GM12878 (cell line): Measurements from ENCODE around the gene LRRC14B. TPM values are rescaled to one million over a fixed set of nuclear protein-coding genes. Genes with fewer than 3 reads are reported as not detected.

Experiments used
- ATAC-seq: fragments of 200-7000 bp; cut with Tn5 transposase; 3 replicates; pipeline ENCODE4 v1.9.1; 2020; ENCODE audit warnings: mild to moderate bottlenecking, moderate library complexity
- BruUV-seq: library from RNA; stranded (reverse); fragments of 400-500 nt; replicated peaks from 2 replicates; lab custom pipeline; 2021; lab: Mats Ljungman, UMichigan
- CTCF ChIA-PET: fragments of 300-600 bp; sonication (Branson Sonifier 250); formaldehyde crosslinking; extraction: SDS; loops from one replicate; lab custom pipeline; 2021; ENCODE audit warnings: inconsistent platforms; lab: Yijun Ruan, JAX
- POLR2A ChIA-PET: fragments of 350-600 bp; formaldehyde crosslinking; extraction: SDS; loops from one replicate; lab custom pipeline; 2021; ENCODE audit warnings: inconsistent platforms; lab: Charles Lee
- RAD21 ChIA-PET: fragments of 300-600 bp; sonication (Branson Sonifier 250); formaldehyde crosslinking; loops from one replicate; lab custom pipeline; 2023; ENCODE audit warnings: antibody characterized with exemption; ENCODE audit not compliant: unreplicated experiment; lab: Charles Lee
- SMC1A ChIA-PET: fragments of 300-600 bp; sonication (Branson Sonifier 250); formaldehyde crosslinking; loops from one replicate; lab custom pipeline; 2023; ENCODE audit not compliant: unreplicated experiment, uncharacterized antibody; lab: Charles Lee
- DNase-seq: peaks from one replicate; pipeline ENCODE4 v3.0.0-alpha.2; 2011; ENCODE audit warnings: low read depth, low spot score
- FAIRE-seq: peaks from 3 replicates; lab custom pipeline; 2011; peaks lifted over from hg19 to GRCh38; lab: Jason Lieb, UNC
- H2AFZ ChIP-seq: 2 replicates; pipeline ENCODE4 v1.6.0; 2011; ENCODE audit warnings: low read depth, low read length, control low read depth; ENCODE audit not compliant: control insufficient read depth
- H3K27ac ChIP-seq: 2 replicates; pipeline ENCODE4 v1.5.1; 2011; ENCODE audit warnings: control low read depth; ENCODE audit not compliant: control insufficient read depth, insufficient read depth
- H3K27me3 ChIP-seq, 2 experiments: replicated peaks in 1 of 2; 2 replicates each; pipeline versions ENCODE4 v1.6.0 to v1.6.1; 2011; ENCODE audit warnings: low read length in 1 of 2; ENCODE audit not compliant: control insufficient read depth in 2 of 2, insufficient read depth in 2 of 2
- H3K36me3 ChIP-seq, 2 experiments: 2 replicates each; pipeline ENCODE4 v1.5.1; 2011; ENCODE audit warnings: low read length in 1 of 2; ENCODE audit not compliant: control insufficient read depth in 2 of 2, insufficient read depth in 2 of 2
- H3K4me1 ChIP-seq: 2 replicates; pipeline ENCODE4 v1.6.1; 2011; ENCODE audit warnings: mild to moderate bottlenecking, low read length, moderate library complexity, mixed read lengths; ENCODE audit not compliant: control insufficient read depth, insufficient read depth
- H3K4me2 ChIP-seq: 2 replicates; pipeline ENCODE4 v1.6.0; 2011; ENCODE audit warnings: control low read depth; ENCODE audit not compliant: control insufficient read depth, insufficient read depth
- H3K4me3 ChIP-seq: fragments of 200-600 bp; sonication (generic); 2 replicates; pipeline ENCODE4 v1.5.1; 2016
- H3K79me2 ChIP-seq: 2 replicates; pipeline ENCODE4 v1.6.0; 2011; ENCODE audit warnings: low read length; ENCODE audit not compliant: control insufficient read depth, insufficient read depth
- H3K9ac ChIP-seq: 2 replicates; pipeline ENCODE4 v1.8.0; 2011; ENCODE audit warnings: low read length, control low read depth, mixed read lengths; ENCODE audit not compliant: control insufficient read depth, insufficient read depth
- H3K9me3 ChIP-seq: replicated peaks from 3 replicates; pipeline ENCODE4 v1.5.1; 2011; ENCODE audit warnings: mild to moderate bottlenecking, low read length; ENCODE audit not compliant: control insufficient read depth, insufficient read depth
- H4K20me1 ChIP-seq: 2 replicates; pipeline ENCODE4 v1.6.0; 2011; ENCODE audit not compliant: control insufficient read depth, insufficient read depth
- CBX3 ChIP-seq: fragments of 200-600 bp; sonication (generic); IDR thresholded peaks from 2 replicates; pipeline ENCODE4 v1.6.1; 2016; ENCODE audit warnings: low read depth, borderline replicate concordance
- CREB1 ChIP-seq: IDR thresholded peaks from 2 replicates; pipeline ENCODE4 v1.6.1; 2012; ENCODE audit warnings: low read depth, mild to moderate bottlenecking, inconsistent platforms
- ETV6 ChIP-seq, 2 experiments: fragments of 450-650 bp in 1 of 2; IDR thresholded peaks in 1 of 2; conservative IDR thresholded peaks in 1 of 2; 2 replicates each; pipeline ENCODE4 v1.6.1; 2014; ENCODE audit warnings: antibody characterized with exemption in 1 of 2, borderline replicate concordance in 1 of 2, low read depth in 1 of 2, mild to moderate bottlenecking in 1 of 2, moderate library complexity in 1 of 2
- FOXK2 ChIP-seq: fragments of 450-650 bp; IDR thresholded peaks from 2 replicates; pipeline ENCODE4 v1.6.1; 2017; ENCODE audit warnings: mild to moderate bottlenecking, moderate library complexity
- IRF4 ChIP-seq: IDR thresholded peaks from 2 replicates; pipeline ENCODE4 v1.6.1; 2011; ENCODE audit warnings: low read depth, low read length
- KDM1A ChIP-seq: fragments of 200-600 bp; sonication (generic); IDR thresholded peaks from 2 replicates; pipeline ENCODE4 v1.6.1; 2016; ENCODE audit warnings: borderline replicate concordance
- PAX8 ChIP-seq: fragments of 450-650 bp; IDR thresholded peaks from 2 replicates; pipeline ENCODE4 v1.6.1; 2017; ENCODE audit warnings: mild to moderate bottlenecking, moderate library complexity
- POLR2AphosphoS2 ChIP-seq: IDR thresholded peaks from 2 replicates; pipeline ENCODE4 v1.6.1; 2011; ENCODE audit warnings: low read depth, mild to moderate bottlenecking, low read length, improper control_type of control experiment, moderate library complexity
- WRNIP1 ChIP-seq: IDR thresholded peaks from 2 replicates; pipeline ENCODE4 v1.6.1; 2011; ENCODE audit warnings: low read depth, low read length, improper control_type of control experiment, borderline replicate concordance
- ZNF217 ChIP-seq: fragments of 450-650 bp; IDR thresholded peaks from 2 replicates; pipeline ENCODE4 v1.6.1; 2017; ENCODE audit warnings: antibody characterized with exemption, mild to moderate bottlenecking
- ZNF384 ChIP-seq: IDR thresholded peaks from 2 replicates; pipeline ENCODE4 v1.6.1; 2012; ENCODE audit warnings: low read depth, mild to moderate bottlenecking, low read length, improper control_type of control experiment, borderline replicate concordance
- WGBS: methylation state at CpG from one replicate; pipeline ENCODE4 v1.1.6; 2016; ENCODE audit warnings: low lambda C conversion rate; ENCODE audit not compliant: insufficient replicate concordance, insufficient coverage; ENCODE audit errors: missing lambda C conversion rate; 5-methylcytosine and 5-hydroxymethylcytosine counted together
- in situ Hi-C: fragments of 300-500 bp; cut with MboI; formaldehyde crosslinking; loops from 9 replicates; pipeline ENCODE4 v1.14.3; 2018; ENCODE audit warnings: mixed read lengths
- intact Hi-C: fragments of 100-400 bp; cut with micrococcal nuclease; formaldehyde crosslinking; loops from one replicate; pipeline ENCODE4 v1.14.2; 2022; ENCODE audit not compliant: unreplicated experiment
- polyA plus RNA-seq, 11 experiments: library from polyadenylated mRNA; depleted of rRNA in 4 of 11; unstranded in 6 of 11; stranded (reverse) in 5 of 11; fragments of >200 nt; fragmentation: Nextera tagmentation in 4 of 11; fragmentation: Illumina TruSeq in 1 of 11; extraction: Ambion mirVana in 4 of 11; extraction: Trizol in 1 of 11; gene quantifications; 1 replicate in 1 of 11; 2 replicates in 10 of 11; pipeline versions ENCODE4 v1.2.1 to v1.2.3, GENCODE V29; 2011 to 2016; ENCODE audit warnings: inconsistent platforms in 2 of 11, missing spikeins in 2 of 11, low read depth in 1 of 11
- total RNA-seq, 4 experiments: library from RNA; depleted of rRNA in 3 of 4; stranded (reverse); fragments of >200 nt in 3 of 4; fragmentation: Illumina TruSeq in 1 of 4; extraction: Trizol in 1 of 4; gene quantifications; 2 replicates each; pipeline versions ENCODE4 v1.2.1 to v1.2.3, GENCODE V29; 2013 to 2021
- TF ChIP-seq, protein P1 (sequence below): fragments of 450-650 bp; IDR thresholded peaks from 2 replicates; pipeline ENCODE4 v1.6.1; 2017; ENCODE audit warnings: borderline replicate concordance
- TF ChIP-seq, protein P2 (sequence below): fragments of 450-650 bp; formaldehyde crosslinking; IDR thresholded peaks from 2 replicates; pipeline ENCODE4 v1.4.0; 2022; ENCODE audit warnings: mild to moderate bottlenecking, moderate library complexity
- TF ChIP-seq, protein P3 (sequence below): IDR thresholded peaks from 2 replicates; pipeline ENCODE4 v1.6.1; 2012; ENCODE audit warnings: improper control_type of control experiment, low read depth, low read length; ENCODE audit not compliant: insufficient replicate concordance
- TF ChIP-seq, protein P4 (sequence below): IDR thresholded peaks from 2 replicates; pipeline ENCODE4 v1.6.1; 2012; ENCODE audit warnings: low read depth, low read length, improper control_type of control experiment

Gene LRRC14B
- total and polyA plus RNA-seq, 10 of the 15 experiments (the other 5 are each of a cell fraction or from before 2014, with no cell fraction given): 0.06 to 0.31 (median 0.13) TPM; not detected in 5

DNA sequence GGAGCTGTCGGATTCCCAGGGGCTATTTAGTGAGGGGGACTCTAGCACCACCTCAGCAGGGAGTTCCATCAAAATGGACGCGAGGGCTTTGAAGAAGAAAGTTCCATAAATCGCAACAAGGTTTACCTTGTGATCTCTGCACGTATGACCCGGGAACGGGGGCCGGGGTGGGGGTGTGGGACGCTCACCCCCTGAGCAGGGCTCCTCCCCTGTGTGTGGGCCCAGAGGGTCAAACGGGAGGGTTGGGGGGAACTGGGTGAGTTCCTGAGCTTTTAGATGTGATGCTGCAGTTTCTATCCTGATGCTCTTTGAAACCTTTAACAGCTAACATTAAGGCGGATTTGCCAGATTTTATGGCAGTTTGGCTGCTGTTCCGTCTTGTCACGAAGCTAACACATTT, 18.9 kb upstream of the LRRC14B start:
- Histone ChIP-seq H3K4me1 (no peaks in the 10 kb centered on the region), H3K36me3 (no peaks in the 10 kb centered on the region), H3K9me3 (no peaks in the 10 kb centered on the region), H3K79me2 (no peaks in the 10 kb centered on the region), H3K9ac (no peak overlapping the region), H2AFZ (no peak overlapping the region), H3K4me3 (no peak overlapping the region), H3K4me2 (no peak overlapping the region), H4K20me1 (no peaks in the 10 kb centered on the region), H3K27me3 (peaks cover 0 to 3% of the 10 kb centered on the region in 2 experiments; a peak in 2 of 4 replicates), H3K27ac (no peak overlapping the region)
- BruUV-seq: no TSS peak
- intact Hi-C loops (no loop called here), in situ Hi-C loops (no loop called here)
- no peak for DNase-seq
- RAD21 ChIA-PET: no interaction called here
- SMC1A ChIA-PET: no interaction called here
- POLR2A ChIA-PET: no interaction called here
- FAIRE-seq: no peak
- CTCF ChIA-PET: no interaction called here
- TF ChIP-seq ZNF217: no peak
- no peak for TF ChIP-seq ZNF384
- no peak for TF ChIP-seq KDM1A
- no peak for TF ChIP-seq CBX3
- TF ChIP-seq, protein P1, sequence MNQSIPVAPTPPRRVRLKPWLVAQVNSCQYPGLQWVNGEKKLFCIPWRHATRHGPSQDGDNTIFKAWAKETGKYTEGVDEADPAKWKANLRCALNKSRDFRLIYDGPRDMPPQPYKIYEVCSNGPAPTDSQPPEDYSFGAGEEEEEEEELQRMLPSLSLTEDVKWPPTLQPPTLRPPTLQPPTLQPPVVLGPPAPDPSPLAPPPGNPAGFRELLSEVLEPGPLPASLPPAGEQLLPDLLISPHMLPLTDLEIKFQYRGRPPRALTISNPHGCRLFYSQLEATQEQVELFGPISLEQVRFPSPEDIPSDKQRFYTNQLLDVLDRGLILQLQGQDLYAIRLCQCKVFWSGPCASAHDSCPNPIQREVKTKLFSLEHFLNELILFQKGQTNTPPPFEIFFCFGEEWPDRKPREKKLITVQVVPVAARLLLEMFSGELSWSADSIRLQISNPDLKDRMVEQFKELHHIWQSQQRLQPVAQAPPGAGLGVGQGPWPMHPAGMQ: no peak
- TF ChIP-seq CREB1: no peak
- TF ChIP-seq, protein P2, sequence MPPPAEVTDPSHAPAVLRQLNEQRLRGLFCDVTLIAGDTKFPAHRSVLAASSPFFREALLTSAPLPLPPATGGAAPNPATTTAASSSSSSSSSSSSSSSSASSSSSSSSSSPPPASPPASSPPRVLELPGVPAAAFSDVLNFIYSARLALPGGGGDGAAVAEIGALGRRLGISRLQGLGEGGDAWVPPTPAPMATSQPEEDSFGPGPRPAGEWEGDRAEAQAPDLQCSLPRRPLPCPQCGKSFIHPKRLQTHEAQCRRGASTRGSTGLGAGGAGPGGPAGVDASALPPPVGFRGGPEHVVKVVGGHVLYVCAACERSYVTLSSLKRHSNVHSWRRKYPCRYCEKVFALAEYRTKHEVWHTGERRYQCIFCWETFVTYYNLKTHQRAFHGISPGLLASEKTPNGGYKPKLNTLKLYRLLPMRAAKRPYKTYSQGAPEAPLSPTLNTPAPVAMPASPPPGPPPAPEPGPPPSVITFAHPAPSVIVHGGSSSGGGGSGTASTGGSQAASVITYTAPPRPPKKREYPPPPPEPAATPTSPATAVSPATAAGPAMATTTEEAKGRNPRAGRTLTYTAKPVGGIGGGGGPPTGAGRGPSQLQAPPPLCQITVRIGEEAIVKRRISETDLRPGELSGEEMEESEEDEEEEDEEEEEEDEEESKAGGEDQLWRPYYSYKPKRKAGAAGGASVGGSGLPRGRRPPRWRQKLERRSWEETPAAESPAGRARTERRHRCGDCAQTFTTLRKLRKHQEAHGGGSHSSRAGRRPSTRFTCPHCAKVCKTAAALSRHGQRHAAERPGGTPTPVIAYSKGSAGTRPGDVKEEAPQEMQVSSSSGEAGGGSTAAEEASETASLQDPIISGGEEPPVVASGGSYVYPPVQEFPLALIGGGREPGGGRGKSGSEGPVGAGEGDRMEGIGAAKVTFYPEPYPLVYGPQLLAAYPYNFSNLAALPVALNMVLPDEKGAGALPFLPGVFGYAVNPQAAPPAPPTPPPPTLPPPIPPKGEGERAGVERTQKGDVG (CRISPR knock-in tag): no peak
- TF ChIP-seq WRNIP1: no peak
- TF ChIP-seq, protein P3, sequence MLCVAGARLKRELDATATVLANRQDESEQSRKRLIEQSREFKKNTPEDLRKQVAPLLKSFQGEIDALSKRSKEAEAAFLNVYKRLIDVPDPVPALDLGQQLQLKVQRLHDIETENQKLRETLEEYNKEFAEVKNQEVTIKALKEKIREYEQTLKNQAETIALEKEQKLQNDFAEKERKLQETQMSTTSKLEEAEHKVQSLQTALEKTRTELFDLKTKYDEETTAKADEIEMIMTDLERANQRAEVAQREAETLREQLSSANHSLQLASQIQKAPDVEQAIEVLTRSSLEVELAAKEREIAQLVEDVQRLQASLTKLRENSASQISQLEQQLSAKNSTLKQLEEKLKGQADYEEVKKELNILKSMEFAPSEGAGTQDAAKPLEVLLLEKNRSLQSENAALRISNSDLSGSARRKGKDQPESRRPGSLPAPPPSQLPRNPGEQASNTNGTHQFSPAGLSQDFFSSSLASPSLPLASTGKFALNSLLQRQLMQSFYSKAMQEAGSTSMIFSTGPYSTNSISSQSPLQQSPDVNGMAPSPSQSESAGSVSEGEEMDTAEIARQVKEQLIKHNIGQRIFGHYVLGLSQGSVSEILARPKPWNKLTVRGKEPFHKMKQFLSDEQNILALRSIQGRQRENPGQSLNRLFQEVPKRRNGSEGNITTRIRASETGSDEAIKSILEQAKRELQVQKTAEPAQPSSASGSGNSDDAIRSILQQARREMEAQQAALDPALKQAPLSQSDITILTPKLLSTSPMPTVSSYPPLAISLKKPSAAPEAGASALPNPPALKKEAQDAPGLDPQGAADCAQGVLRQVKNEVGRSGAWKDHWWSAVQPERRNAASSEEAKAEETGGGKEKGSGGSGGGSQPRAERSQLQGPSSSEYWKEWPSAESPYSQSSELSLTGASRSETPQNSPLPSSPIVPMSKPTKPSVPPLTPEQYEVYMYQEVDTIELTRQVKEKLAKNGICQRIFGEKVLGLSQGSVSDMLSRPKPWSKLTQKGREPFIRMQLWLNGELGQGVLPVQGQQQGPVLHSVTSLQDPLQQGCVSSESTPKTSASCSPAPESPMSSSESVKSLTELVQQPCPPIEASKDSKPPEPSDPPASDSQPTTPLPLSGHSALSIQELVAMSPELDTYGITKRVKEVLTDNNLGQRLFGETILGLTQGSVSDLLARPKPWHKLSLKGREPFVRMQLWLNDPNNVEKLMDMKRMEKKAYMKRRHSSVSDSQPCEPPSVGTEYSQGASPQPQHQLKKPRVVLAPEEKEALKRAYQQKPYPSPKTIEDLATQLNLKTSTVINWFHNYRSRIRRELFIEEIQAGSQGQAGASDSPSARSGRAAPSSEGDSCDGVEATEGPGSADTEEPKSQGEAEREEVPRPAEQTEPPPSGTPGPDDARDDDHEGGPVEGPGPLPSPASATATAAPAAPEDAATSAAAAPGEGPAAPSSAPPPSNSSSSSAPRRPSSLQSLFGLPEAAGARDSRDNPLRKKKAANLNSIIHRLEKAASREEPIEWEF: no peak
- no peak for TF ChIP-seq ETV6 (conservative IDR thresholded peaks at IDR 0.05 in 1 of 2, IDR thresholded peaks at IDR 0.05 in 1 of 2; ENCODE audit: borderline replicate concordance in 1 of 2, low read depth in 1 of 2)
- no peak for TF ChIP-seq PAX8
- TF ChIP-seq, protein P4, sequence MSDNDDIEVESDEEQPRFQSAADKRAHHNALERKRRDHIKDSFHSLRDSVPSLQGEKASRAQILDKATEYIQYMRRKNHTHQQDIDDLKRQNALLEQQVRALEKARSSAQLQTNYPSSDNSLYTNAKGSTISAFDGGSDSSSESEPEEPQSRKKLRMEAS: no peak
- no peak for TF ChIP-seq IRF4
- TF ChIP-seq POLR2AphosphoS2: no peak
- TF ChIP-seq FOXK2: no peak
- ATAC-seq: no peak
- WGBS: 56% methylated on average over 13 of the region's 13 CpGs
